DND-41 (cell line): ENCODE data around the gene KRT7.

ENCODE experiments used
- ATAC-seq: fragments of 200-7000 bp; cut with Tn5 transposase; 3 replicates; pipeline ENCODE4 v1.9.1; 2021; ENCODE audit warnings: low read depth; ENCODE audit not compliant: insufficient read depth
- DNase-seq: peaks from one replicate; pipeline ENCODE4 v3.0.0-alpha.2; 2020
- H2AFZ ChIP-seq: 2 replicates; pipeline ENCODE4 v1.6.0; 2012; ENCODE audit warnings: low read depth, low read length
- H3K27ac ChIP-seq: 2 replicates; pipeline ENCODE4 v1.5.1; 2012; ENCODE audit warnings: low read length, inconsistent platforms
- H3K27me3 ChIP-seq: fragments of 200-600 bp; sonication (generic); 2 replicates; pipeline ENCODE4 v1.6.0; 2012; ENCODE audit warnings: low read length, mild to moderate bottlenecking, inconsistent platforms; ENCODE audit not compliant: insufficient read depth, poor library complexity
- H3K36me3 ChIP-seq: 2 replicates; pipeline ENCODE4 v1.5.1; 2012; ENCODE audit warnings: low read length, inconsistent platforms; ENCODE audit not compliant: insufficient read depth
- H3K4me1 ChIP-seq: 2 replicates; pipeline ENCODE4 v1.5.1; 2012; ENCODE audit warnings: mild to moderate bottlenecking, low read length; ENCODE audit not compliant: insufficient read depth
- H3K4me2 ChIP-seq: 2 replicates; pipeline ENCODE4 v1.6.0; 2012; ENCODE audit warnings: mild to moderate bottlenecking, moderate library complexity, low read length, inconsistent platforms; ENCODE audit not compliant: insufficient read depth
- H3K4me3 ChIP-seq, 2 experiments: fragments of 200-600 bp in 1 of 2; shearing (Covaris generic) in 1 of 2; 2 replicates each; pipeline ENCODE4 v1.5.1; 2012 to 2016; ENCODE audit warnings: inconsistent platforms in 2 of 2, low read length in 2 of 2, mild to moderate bottlenecking in 2 of 2, low read depth in 1 of 2, moderate library complexity in 1 of 2
- H3K79me2 ChIP-seq: 2 replicates; pipeline ENCODE4 v1.6.0; 2012; ENCODE audit warnings: low read length, inconsistent platforms; ENCODE audit not compliant: insufficient read depth
- H3K9ac ChIP-seq: 2 replicates; pipeline ENCODE4 v1.6.0; 2012; ENCODE audit warnings: low read depth, mild to moderate bottlenecking, inconsistent platforms, low read length, moderate library complexity
- H3K9me3 ChIP-seq: 2 replicates; pipeline ENCODE4 v1.5.1; 2012; ENCODE audit warnings: low read length, moderate library complexity, mild to moderate bottlenecking, inconsistent platforms; ENCODE audit not compliant: insufficient read depth, severe bottlenecking
- H4K20me1 ChIP-seq: 2 replicates; pipeline ENCODE4 v1.6.0; 2012; ENCODE audit warnings: low read length; ENCODE audit not compliant: insufficient read depth
- EZH2 ChIP-seq: IDR thresholded peaks from 3 replicates; pipeline ENCODE4 v1.6.1; 2012; ENCODE audit warnings: borderline replicate concordance, low read depth, mild to moderate bottlenecking, moderate library complexity, low read length, inconsistent platforms; ENCODE audit not compliant: severe bottlenecking
- TF ChIP-seq, protein P1 (sequence below): IDR thresholded peaks from 2 replicates; pipeline ENCODE4 v1.5.1; 2012; ENCODE audit warnings: borderline replicate concordance, low read length, moderate library complexity, mild to moderate bottlenecking; ENCODE audit not compliant: poor library complexity, severe bottlenecking; ENCODE audit errors: extremely low read depth

Gene KRT7

DNA sequence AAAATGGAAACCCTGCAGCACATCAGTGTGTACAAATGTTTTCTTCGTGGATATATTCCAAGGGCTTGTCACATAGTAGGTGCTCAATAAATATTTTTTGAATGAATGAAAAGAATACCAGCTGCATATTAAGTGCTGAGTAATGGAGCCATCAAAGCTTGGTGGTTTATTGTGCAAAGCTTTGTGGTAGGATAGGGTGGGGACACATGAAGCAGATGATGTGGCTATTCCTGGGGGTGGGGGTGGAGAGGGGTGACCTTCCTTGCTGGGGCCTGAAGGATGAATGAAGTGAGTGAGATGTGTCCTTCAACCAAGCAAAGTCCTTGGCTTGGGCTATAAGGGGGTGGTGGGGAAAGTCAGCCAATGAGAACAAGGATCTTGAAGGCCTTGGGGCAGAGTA, 62.6 kb downstream of the KRT7 start:
- Histone ChIP-seq H3K4me1 (no peaks in the 10 kb centered on the region), H3K79me2 (no peaks in the 10 kb centered on the region), H3K4me2 (no peak overlapping the region), H3K9ac (no peak overlapping the region), H3K4me3 (no peak overlapping the region), H4K20me1 (no peaks in the 10 kb centered on the region; the same call in none of the 2 replicates), H3K27ac (no peak overlapping the region), H3K9me3 (no peaks in the 10 kb centered on the region), H3K27me3 (peaks cover 16% of the 10 kb centered on the region), H2AFZ (no peak overlapping the region), H3K36me3 (no peaks in the 10 kb centered on the region)
- TF ChIP-seq, protein P1, sequence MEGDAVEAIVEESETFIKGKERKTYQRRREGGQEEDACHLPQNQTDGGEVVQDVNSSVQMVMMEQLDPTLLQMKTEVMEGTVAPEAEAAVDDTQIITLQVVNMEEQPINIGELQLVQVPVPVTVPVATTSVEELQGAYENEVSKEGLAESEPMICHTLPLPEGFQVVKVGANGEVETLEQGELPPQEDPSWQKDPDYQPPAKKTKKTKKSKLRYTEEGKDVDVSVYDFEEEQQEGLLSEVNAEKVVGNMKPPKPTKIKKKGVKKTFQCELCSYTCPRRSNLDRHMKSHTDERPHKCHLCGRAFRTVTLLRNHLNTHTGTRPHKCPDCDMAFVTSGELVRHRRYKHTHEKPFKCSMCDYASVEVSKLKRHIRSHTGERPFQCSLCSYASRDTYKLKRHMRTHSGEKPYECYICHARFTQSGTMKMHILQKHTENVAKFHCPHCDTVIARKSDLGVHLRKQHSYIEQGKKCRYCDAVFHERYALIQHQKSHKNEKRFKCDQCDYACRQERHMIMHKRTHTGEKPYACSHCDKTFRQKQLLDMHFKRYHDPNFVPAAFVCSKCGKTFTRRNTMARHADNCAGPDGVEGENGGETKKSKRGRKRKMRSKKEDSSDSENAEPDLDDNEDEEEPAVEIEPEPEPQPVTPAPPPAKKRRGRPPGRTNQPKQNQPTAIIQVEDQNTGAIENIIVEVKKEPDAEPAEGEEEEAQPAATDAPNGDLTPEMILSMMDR = no peak
- TF ChIP-seq EZH2 = no peak
- no peak for DNase-seq
- ATAC-seq = no peak

DNA sequence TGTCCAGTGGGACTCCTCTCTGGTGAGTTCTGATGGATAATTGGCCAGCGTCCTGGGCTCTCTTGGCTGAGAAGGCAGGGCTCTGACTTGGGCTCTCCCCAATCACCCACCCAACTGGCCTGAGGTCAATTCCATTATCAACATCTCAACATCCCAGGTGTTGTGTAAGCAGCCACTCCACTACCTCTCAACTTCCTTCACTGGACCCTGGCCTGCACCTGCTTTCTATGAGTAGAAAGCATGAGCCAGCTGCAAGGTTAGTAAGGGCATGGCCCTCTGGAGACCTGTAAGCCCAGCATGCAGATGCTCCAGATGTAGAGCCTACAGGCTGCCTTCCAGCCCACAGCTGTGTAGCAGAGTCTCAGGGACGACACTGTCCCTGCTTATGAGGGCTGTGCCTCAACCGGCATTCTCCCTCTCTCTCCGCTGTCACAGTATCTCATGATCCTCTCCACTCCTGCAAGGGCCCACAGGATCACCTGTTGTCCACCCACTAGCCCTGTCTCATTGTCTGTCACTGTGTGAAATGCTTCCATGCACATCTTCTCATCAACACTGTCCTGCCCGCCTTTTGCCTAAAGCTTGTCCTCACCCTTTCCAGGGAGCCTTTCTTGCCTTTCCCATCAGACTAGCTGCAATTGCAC, 63.7 kb downstream of the KRT7 start:
- peaks cover 20% of the 10 kb centered on the region for H3K27me3 ChIP-seq
- H3K9me3 ChIP-seq = no peaks in the 10 kb centered on the region
- H3K4me3 ChIP-seq = no peak overlapping the region
- ATAC-seq = no peak
- no peak for TF ChIP-seq EZH2
- TF ChIP-seq, protein P1 = no peak
- no peak overlapping the region for H2AFZ ChIP-seq
- no peak overlapping the region for H3K27ac ChIP-seq
- no peaks in the 10 kb centered on the region for H3K4me1 ChIP-seq
- no peak overlapping the region for H3K4me2 ChIP-seq
- no peaks in the 10 kb centered on the region for H3K79me2 ChIP-seq
- no peaks in the 10 kb centered on the region for H3K36me3 ChIP-seq
- H3K9ac ChIP-seq = no peak overlapping the region
- no peak for DNase-seq
- H4K20me1 ChIP-seq = no peaks in the 10 kb centered on the region; the same call in none of the 2 replicates
